ENCODE measurements around the gene FXYD2. TPM values are rescaled to one million over a fixed set of nuclear protein-coding genes. Genes with fewer than 3 reads are reported as not detected.

FXYD2 gene
- total RNA-seq, 4 donors from 2014 or later: 0.50 to 3.0 (median 1.2) TPM

DNA sequence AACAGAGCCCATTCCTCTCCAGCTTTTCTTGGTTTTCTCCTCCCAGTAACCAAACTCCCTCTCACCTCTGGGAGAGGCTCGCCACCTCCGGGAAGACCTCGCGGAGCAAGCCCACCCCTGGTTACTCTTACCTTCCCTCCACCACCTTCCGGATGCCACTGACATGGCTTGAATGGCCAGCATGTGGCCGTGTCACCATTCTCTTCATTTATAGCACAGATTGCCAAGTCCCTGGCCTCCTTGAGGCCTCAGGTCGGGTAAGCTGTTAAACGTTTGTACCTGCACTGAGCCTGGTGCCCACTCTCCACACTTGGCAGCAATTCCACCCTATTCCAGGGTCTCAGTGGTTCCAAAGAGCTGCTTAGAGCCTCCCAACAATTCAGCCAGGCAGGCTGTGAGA is 8.0 kb upstream of the FXYD2 start:
- ATAC-seq: no peak
- 80 to 85% methylated on average over 2 to 7 of the region's 8 CpGs for WGBS, 2 donors (ENCODE audit: low coverage in 1 of 2)
- Histone ChIP-seq H3K9me3 (no peaks in the 10 kb centered on the region), H3K27me3 (peaks cover 52% of the 10 kb centered on the region), H3K36me3 (peaks cover 0 to 20% of the 10 kb centered on the region in 2 donors), H3K4me3 (no peak overlapping the region), H3K4me1 (peaks cover 0 to 44% (median 8%) of the 10 kb centered on the region in 3 donors), H3K27ac (no peak overlapping the region)
- TF ChIP-seq POLR2A (IDR thresholded peaks at IDR 0.05): no peak
- TF ChIP-seq EP300 (IDR thresholded peaks at IDR 0.05): no peak
- TF ChIP-seq POLR2AphosphoS5 (IDR thresholded peaks at IDR 0.05): no peak
- TF ChIP-seq CTCF (IDR thresholded peaks at IDR 0.05): no peak

DNA sequence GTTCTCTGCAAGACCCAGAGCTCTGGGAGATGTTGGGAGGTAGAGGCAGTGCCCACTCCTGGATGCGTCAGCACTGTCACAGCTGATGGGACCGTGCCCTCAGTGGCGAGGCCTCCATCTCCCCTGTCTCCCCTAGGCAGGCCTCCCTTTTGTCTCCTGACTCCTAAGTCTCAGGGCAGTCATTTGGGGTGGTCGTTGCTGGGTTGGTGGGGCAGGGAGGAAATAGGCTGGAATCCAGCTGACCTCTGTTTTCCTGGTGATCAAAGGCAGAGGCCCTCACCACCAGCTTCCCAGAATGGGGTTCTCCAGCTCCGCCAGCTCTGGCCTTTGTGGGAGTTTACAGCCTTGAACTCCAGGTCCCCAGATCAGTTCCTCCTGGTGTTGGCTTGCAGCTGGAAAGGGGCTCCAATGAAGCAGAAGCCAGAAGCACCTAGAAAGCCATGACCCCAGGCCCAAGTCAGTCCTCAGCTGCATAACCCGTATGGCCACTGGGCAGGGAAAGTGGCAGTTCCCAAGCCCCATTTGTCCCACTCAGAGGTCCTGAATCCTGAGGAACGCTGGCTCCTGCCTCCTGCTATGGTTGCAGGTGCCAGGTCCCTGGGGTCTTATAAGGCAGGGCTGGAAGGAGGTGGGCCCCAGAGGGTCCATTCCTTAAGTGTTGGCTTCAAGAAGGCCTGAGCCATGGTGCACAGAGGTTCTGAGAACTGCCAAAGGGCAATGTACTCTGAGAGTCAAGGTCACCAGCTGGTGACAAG is 7.3 kb upstream of the FXYD2 start:
- H3K27me3 ChIP-seq: peaks cover 54% of the 10 kb centered on the region

GRCh38 chr11:117830674-117831351 is 6.3 kb upstream of the FXYD2 start:
- Histone ChIP-seq H3K36me3 (peaks cover 0 to 8% of the 10 kb centered on the region in 2 donors), H3K27me3 (peaks cover 60% of the 10 kb centered on the region), H3K4me1 (peaks cover 0 to 47% (median 8%) of the 10 kb centered on the region in 3 donors), H3K9me3 (no peaks in the 10 kb centered on the region), H3K27ac (no peak overlapping the region), H3K4me3 (no peak overlapping the region)
- no peak for TF ChIP-seq EP300 (IDR thresholded peaks at IDR 0.05)
- TF ChIP-seq POLR2A (IDR thresholded peaks at IDR 0.05): no peak
- no peak for TF ChIP-seq CTCF (IDR thresholded peaks at IDR 0.05)
- TF ChIP-seq POLR2AphosphoS5 (IDR thresholded peaks at IDR 0.05): no peak
- no peak for ATAC-seq
- 40% methylated on average over 4 of the region's 6 CpGs; no CpG with 5 or more reads in 1 of the 2 donors for WGBS, 2 donors (ENCODE audit: low coverage in 1 of 2)

More for the DNA sequence above, 7.3 kb upstream of the FXYD2 start:
- H3K27ac ChIP-seq: no peak overlapping the region
- no peaks in the 10 kb centered on the region for H3K9me3 ChIP-seq
- no peak for ATAC-seq
- H3K4me3 ChIP-seq: no peak overlapping the region
- WGBS, 2 donors (ENCODE audit: low coverage in 1 of 2): 40% methylated on average over 1 of the region's 7 CpGs; no CpG with 5 or more reads in 1 of the 2 donors
- peaks cover 0 to 44% (median 8%) of the 10 kb centered on the region in 3 donors for H3K4me1 ChIP-seq
- peaks cover 0 to 14% of the 10 kb centered on the region in 2 donors for H3K36me3 ChIP-seq
- TF ChIP-seq EP300 (IDR thresholded peaks at IDR 0.05): no peak
- TF ChIP-seq POLR2A (IDR thresholded peaks at IDR 0.05): no peak
- no peak for TF ChIP-seq POLR2AphosphoS5 (IDR thresholded peaks at IDR 0.05)
- TF ChIP-seq CTCF (IDR thresholded peaks at IDR 0.05): no peak

- no peak for TF ChIP-seq POLR2A (IDR thresholded peaks at IDR 0.05)
- TF ChIP-seq EP300 (IDR thresholded peaks at IDR 0.05): no peak
- TF ChIP-seq CTCF (IDR thresholded peaks at IDR 0.05): no peak
- TF ChIP-seq POLR2AphosphoS5 (IDR thresholded peaks at IDR 0.05): no peak
- WGBS, 2 donors (ENCODE audit: low coverage in 1 of 2): 57 to 82% methylated on average over 6 to 7 of the region's 14 CpGs
- peaks cover 0 to 2% of the 10 kb centered on the region in 2 donors for H3K36me3 ChIP-seq
- H3K4me1 ChIP-seq: peaks cover 0 to 54% (median 8%) of the 10 kb centered on the region in 3 donors
- no peak for ATAC-seq
- H3K27ac ChIP-seq: peak overlapping the region in 1 of 4 donors; percentile 72
- H3K27me3 ChIP-seq: peaks cover 68% of the 10 kb centered on the region
- no peaks in the 10 kb centered on the region for H3K9me3 ChIP-seq
- H3K4me3 ChIP-seq: no peak overlapping the region
These were observed 5.5 kb upstream of the FXYD2 start for GRCh38 chr11:117830072-117830471.
